HG03280 (cell line): Measurements from ENCODE around the gene TBL1X.
A peak's percentile ranks its signal among the peaks of the same experiment; 100 is the strongest.
"Not testable (repeated sequence)": the region's sequence is repeated elsewhere in the genome, so short reads cannot be mapped to it uniquely, and the experiment has no call there.

Experiments
- ATAC-seq: cut with Tn5 transposase; IDR thresholded peaks from one replicate; pipeline ENCODE4 v1.9.1; 2021; ENCODE audit warnings: mild to moderate bottlenecking, moderate library complexity; ENCODE audit not compliant: unreplicated experiment

The TBL1X gene

DNA sequence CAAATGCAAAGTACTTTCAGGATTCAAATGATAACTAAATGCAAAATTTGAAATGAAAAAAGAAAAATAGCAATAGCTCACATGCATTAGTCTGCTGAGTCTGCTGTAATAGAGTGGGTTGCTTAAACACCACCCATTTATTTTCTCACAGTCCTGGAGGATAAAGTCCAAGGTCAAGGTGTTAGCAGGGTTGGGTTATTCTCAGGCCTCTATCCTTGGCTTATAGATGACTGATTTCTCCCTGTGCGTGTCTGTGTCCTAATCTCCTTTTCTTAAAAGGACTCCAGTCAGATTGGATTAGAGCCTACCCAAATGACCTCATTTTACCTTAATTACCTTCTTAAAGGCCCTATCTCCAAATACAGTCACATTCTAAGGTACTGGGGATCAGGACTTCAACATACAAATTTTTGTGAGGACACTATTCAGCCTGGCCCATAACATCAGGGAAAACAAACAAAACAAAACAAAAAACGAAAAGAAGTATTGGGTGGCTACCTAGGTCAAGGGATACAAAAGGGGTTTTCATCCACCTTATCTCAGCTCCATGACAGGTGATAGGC is 6.3 kb upstream of the TBL1X start:
- no peak for ATAC-seq

DNA sequence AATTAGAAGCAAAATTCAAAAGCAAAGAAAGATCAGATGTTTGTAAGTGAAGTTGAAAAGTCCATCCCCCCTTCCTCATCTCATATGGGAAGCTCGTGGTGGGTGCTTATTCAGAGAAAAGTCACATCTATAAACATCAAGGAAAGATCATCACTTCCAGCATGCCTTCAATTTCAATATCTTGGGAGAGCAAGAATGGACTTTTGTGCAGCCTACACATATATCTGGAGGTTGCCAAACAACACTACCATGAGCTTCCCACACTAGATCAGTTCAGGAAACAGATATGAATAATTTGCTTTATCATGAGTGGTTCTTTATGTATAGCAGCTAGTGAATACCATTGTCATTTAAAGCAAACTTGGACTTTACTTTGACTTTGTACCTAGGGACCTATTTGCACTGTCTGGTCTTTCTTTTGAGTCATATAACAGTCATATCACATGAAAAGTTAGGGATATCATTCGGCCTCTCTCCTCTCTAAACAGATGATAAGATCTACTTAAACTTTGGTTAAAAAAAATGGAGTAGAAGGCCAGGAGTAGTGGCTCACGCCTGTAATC is 5.6 kb upstream of the TBL1X start:
- no peak for ATAC-seq

DNA sequence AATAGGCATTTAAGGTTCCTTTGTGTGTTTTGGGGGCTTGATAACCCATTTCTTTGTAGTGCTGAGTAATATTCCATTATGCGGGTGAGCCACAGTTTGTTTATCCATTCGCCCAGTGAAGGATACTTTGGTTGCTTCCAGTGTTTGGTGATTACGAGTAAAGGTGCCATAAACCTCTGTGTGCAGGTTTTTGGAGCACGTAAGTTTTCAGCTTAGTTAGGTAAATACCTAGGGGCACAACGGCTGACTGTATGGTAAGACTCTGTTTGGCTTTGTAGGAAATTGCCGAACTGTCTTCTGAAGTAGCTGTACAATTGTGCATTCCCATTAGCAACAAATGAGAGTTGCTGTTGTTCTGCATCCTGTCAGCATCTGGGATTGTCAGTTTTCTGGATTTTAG is 3.8 kb upstream of the TBL1X start:
- no peak for ATAC-seq

DNA sequence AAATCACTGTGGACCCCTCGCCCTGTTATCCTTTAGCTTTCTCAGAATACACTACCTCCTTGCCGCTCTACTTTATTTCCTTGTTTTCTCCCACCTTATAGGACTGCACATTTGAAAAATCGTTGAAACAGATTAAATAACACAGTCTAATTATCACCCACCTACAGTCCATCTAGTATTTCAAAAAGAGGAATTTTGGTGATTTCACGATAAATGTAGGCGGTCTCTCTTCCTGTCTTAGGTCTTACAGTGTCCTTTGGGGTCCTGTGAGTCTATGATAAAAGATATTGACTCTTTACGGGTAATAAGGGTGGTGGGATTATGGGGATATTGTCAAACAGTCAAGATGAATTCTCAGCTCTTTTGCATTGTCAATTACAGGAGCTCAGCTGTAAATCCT is 2.4 kb upstream of the TBL1X start:
- ATAC-seq: no peak

DNA sequence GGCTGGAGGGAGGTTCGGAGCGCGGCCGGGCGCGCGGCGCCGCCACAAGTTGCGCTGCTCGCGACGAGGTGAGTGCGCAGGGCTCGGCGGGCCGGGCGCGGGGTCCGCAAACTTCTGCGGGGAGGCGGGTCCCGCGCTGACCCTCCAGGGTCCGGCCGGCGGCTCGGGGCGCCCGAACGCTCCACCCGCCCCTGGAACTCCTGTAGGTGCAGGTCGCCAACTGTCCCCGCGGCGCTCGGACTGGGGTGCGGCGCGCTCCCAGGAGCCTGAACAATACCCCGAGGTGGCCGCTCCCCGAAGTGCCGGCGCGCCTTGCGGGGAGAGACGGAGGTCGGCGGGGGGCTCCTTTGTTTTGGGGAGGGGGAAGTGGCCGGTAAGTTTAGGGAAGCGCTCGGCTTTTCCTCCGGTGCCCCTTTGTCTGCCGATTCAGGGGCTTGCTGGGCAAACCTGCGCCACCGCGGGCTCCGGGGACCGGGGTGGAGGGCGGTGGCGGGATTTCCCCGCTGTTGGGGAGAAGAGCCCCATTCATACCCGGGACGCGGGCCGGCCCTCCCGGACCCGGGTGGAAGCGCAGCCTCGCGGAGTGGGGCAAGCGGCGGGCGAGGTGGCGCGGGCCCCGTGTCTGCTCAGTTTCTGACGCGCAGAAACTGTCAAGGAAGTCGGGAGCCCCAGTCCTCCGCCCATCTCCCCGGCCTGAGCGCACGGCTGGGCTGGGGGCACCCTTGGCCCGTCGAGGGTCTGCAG is 694 bp downstream of the TBL1X start:
- ATAC-seq: peak; percentile 19

DNA sequence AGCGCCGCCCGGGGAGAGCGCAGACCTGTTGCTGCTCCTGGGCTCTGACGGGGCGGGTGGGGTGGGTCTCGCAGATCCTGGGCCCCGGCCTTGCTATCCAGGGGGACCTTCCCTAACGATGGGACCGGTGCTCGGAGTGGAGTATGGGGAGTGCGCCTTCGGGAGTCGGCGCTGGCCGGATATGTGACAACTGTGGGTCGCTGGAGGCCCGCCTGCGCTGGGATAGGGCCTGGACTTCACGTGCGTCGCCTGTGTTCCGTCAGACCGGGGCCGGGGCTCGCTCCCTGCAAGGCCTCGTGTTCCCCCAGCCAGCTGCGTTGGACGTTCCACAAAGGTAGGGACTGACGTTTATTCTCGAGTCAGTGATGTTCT is 1.3 kb downstream of the TBL1X start:
- no peak for ATAC-seq

DNA sequence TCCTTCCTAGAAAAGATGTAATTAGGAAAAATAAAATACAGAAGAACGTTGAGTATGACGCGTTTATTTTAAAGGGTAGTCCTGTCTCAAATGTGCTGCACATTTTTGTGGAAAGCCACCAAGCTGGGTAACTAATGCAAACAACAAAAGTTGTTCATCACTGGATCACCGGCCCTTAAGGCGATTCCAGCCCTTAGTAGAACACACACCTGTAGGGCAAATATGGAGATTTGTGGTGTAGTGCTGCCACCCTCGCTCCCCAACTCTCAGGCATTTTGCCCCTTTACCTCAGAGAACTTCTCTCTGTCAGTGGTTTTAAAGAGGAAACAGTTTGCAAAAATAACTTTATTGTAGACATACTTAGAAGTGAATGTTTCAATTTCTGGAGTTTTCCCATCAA is 1.9 kb downstream of the TBL1X start:
- no peak for ATAC-seq

DNA sequence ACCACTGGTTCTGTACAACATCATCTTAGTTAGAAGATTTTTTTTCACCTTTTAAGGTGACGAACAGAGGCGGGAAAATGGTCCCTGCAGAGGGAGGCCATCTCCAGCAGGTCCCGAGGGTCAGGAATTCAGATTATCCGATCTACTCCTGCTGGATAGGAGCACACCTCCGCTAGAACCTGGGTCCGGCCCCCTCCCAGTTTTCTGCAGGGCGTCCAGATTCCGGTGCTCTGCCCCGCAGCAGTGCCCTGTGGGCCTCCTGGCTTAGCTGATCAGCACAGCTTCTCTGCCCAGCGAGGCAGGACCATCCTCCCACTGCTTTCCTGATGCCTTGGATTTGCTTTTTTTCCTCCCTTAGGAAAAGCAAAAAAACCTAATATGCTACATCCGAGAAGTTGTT is 2.3 kb downstream of the TBL1X start:
- no peak for ATAC-seq

DNA sequence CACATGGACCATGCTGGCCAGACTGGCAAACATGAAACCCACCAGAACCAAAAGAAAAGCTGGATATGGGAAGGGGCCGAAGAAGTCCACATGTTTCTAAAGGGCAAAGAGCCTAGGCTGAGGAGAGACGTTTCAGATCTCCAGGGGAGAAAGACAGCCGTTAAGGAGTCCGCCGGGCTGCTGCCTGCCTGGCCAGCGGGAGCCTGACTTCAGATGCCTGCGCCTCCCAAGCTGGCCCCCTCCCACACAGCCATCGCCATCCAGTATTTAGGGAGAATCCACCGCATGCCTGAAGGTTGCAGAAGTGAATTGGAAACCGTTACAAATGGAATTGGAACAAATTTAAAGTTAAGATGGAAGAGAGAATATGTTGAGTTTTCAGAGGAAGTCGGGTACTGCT is 2.9 kb downstream of the TBL1X start:
- ATAC-seq: no peak

DNA sequence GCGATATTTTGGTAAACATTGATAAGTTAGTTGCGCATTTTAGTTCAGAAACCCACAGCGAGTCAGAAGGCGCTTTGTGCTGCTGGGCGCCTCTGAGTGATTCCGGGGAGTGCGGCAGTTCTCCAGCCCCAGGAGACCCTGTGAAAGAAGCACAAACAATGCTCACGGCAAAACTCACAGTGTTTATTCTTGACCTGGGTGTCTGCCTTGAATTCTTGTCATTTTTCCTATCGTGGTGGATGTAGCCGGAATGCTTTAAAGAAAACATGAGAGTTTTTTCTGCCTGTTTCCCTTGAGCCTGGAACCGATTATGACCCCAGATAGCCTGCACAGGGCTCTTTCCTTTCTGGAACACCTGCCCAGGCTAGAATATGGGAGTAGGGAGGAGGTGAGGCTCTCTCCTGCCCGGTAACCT is 6.7 kb downstream of the TBL1X start:
- no peak for ATAC-seq

DNA sequence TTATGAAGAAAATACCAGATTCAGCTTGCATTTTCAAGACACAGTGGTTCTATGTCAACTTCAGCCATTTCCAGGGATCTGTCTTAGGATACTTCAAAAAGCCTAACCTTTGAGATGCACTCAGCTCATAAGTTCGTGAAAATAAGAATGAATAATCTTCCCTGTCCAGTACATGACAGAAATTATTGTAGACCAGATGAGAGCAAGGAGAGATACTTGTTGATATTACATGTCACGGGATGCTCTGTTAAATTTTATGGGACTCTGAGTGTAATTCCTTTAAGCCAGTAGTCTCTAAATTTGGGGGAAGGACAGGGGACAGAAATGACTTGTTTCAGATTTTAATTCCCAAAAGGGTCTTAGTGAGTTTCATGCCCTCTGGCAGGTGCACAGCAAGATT is 8.8 kb downstream of the TBL1X start:
- no peak for ATAC-seq

DNA sequence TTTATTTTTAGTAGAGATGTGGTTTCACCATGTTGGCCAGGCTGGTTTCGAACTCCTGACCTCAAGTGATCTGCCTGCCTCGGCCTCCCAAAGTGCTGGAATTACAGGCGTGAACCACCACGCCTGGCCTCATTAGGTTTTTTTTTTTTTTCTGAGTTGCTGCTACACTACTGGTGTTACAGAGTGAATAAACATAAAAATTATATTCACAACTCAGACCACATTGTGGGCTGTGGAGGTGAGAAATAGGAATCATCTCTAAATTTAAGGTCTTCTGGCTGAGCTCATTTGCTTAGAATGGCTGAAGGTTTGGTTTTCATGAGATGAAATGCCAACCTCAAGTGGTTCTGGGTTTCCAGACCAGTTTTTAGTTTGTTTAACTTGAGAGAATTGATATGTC is 10.6 kb downstream of the TBL1X start:
- not testable (repeated sequence) for ATAC-seq

DNA sequence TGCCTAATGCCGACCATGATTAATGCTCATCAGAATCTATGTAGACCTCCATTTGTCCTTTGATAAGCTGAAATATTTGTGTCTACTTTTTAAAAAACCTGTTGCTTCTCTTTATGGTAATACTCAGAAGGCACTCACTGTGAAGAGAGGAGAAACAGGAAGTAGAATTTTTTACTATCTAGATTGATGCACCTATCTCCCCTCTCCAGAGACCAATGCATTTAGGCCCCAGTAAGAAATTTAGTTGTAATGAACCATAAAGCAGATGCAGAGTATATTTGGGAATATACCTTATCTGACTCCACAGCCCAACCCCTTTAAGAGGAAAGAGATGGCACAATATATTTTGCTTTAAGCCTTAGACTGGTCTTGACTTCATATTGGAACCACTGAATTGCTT is 11.1 kb downstream of the TBL1X start:
- no peak for ATAC-seq

DNA sequence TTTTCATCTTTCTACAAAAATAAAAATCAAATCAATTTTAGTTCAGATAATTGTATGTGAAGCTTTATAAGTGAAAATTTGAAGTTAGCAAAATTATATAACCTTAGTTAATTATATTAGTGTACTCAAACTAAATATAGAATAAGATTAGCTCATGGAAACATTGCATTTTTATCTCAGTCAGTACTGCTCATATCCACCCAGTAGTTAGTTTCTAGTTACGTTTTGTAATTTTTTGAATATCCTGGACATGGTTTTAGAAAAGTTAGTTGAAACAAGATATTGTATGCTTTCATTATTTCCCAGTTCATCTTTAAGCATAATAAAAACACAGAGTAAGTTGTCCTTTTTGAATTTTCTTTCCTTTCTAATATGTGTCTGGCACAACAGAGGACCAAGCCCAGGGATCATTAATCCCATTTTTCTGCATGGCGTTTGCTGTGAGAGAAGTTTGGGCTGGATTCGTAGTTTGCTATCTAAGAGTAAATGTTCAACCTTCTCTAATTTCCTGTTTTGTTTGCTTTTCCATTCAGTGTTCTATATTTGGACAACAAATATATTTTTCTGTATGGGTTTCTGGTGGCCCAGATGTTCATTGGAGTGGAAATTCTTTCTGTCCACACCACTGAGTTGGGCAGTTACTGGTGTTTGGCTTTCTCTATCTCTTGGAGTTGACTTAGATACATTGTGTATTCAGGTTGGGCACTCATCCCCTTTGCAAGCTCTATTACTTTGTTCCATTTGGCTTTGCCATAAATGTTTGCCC is 12.1 kb downstream of the TBL1X start:
- no peak for ATAC-seq

DNA sequence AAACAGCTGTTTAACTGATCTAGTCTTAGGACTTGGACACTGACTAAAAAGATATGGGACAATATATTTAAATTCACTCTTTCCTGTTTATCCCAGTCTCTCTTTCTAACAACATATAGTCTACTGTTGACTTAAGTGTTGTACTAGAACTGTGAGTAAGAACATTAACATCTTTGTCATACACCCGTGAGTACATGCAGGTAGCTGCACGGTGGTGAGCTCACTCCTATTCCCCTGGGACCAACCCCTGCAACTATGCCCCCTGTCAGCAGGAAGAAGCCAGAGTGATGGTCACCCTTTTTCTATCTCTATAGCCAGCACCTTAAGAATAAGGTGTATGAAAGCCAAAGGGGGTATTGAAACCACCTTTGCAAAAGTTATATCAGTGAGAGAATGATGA is 17.6 kb downstream of the TBL1X start:
- ATAC-seq: no peak

DNA sequence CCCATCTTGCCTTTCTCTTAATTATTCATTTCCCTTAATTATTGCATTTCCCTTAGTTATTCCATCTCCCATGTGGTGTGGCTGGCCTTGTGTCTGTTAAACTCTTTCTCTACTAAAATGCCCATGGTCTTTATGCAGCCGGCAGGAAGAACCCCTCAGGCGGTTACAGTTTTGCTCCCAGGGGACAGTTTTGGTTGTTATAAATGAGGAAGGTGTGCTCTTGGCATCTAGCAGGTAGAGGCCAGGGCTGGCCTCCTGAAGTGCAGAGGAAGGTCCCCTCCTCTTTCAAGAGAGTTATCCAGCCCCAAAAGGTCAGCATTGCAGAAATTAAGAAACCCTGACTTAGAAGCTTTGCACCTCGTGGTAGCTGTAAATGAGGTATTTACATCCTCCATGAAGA is 18.0 kb downstream of the TBL1X start:
- ATAC-seq: no peak

DNA sequence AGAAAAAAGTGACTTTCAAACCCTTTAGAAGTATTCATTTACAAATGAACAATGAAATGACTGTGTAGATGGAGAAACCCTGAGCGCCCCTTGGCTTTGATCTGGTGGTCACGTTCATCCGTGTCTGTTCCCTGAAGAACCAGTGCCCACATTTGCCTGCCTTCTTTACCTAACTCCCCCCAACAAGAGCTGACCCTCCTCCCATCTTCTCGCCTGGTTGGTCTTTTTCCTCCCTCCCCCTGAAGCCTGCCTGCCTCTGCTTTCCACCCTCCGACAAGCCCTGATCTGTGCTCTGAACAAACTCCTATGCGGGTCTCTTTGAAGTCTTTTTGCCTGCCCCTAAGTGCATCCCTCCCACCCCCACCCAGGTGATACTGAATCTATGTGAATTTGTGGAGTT is 18.5 kb downstream of the TBL1X start:
- ATAC-seq: no peak

DNA sequence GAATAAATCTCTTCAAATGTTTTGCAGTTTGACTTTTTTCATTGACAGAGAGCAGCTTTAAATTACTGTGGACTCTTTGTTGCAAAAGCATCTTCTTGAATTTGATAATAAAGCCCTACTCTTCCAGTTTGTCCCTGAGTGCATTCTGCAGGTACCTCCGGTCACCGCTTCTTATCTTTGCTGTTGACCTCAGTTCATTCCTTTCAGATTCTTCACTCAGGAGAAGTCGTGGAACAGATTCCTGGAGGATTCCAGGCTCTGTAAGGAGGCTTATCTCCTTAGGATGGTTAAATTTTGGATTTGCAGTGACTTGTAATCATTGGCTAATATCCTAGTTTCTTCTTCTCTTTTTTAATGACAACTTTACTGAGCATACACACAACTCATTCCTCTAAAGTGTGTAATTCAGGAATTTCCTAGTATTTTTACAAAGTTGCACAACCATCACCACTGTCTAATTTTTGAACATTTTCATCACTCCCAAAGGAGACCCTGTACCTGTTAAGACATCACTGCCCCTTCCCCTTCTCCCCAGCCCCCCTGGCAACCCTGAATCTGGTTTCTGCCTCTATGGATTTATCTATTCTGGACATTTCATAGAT is 22.0 kb downstream of the TBL1X start:
- ATAC-seq: no peak

DNA sequence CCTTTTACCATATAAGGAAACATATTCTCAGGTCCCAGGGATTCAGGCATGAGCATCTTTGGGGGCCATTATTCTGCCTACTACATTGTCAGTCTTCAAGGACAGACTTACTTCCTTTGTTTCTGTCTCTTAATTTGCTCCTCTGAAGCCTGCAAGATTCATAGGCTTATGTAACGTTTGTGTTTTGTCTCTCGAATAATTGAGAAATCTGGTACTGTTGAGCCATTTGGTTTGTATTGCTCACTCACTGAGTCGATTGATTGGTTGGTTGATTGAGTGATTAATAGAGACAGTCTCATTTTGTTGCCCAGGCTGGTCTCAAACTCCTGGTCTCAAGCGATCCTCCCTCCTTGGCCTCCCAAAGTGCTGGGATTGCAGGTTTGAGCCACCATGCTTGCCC is 23.7 kb downstream of the TBL1X start:
- ATAC-seq: no peak

DNA sequence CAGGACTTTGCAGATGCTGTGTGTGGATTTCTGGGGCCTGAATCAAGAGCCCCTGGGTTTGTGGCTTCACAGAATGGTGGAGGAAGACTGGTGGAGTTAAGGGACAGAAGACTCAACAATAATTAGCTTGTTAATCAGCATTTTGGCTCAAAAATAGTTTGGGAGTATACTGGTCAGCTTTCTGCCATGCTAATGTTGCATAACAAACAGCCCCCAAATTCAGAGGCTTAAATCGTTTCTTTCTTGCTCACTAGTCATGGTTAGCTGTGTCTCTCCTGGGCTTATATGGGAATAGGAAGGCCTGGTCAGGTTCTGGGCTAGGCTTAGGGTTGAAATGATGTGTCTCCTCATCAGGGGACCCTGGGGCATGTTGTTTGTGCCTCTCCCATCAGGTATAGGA is 24.4 kb downstream of the TBL1X start:
- no peak for ATAC-seq

DNA sequence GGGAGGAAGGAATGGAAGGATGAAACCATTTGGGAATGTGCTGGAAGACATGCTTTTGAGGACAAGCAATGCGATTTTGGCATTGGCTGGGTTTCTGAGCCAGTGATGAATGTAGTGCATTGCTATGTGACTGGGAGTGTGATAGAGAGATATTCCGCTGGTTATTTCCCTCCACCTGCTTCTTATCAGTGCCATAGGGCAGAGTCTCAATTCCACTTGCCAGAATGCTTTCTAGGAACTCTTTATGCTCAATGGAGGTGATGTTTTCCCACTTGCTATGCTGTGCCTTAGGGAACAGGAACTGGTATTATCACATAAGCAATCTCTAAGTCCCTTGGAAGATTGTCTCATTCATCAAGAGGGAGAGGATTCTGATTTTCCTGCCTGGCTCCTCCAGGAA is 28.0 kb downstream of the TBL1X start:
- ATAC-seq: no peak

DNA sequence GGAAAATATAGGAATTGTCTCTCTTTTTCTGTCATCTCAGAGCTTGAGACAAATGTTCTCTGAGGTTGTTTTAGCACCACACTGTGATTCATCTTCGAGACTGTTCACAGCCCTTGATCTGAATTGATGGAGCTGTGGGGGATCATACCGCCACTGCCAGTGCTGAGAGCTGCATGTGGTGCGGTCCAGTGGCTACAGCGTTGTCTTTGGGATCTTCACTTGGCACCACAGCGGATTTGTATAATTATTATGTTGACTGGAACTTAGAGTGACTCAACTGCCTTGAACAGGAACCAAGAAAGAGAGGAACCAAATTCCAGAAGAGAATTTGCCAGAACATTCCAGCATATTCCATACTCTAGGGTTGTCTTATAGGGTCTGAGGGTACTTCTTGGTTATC is 29.1 kb downstream of the TBL1X start:
- ATAC-seq: no peak
